AG04450 (cell line): Measurements from ENCODE around the gene ZNF8. TPM values are rescaled to one million over a fixed set of nuclear protein-coding genes. Genes with fewer than 3 reads are reported as not detected.

ENCODE experiments used
- CTCF ChIA-PET: fragments of 300-600, 350-600 bp; formaldehyde crosslinking; extraction: SDS; loops from one replicate; lab custom pipeline; 2022; ENCODE audit warnings: antibody characterized with exemption, inconsistent platforms; lab: Charles Lee
- POLR2A ChIA-PET: fragments of 350-600 bp; formaldehyde crosslinking; extraction: SDS; loops from one replicate; lab custom pipeline; 2021; ENCODE audit warnings: antibody characterized with exemption, inconsistent platforms; lab: Yijun Ruan, JAX
- DNase-seq: peaks from one replicate; pipeline ENCODE4 v3.0.0-alpha.2; 2011; ENCODE audit warnings: low read depth, low spot score
- H3K27ac ChIP-seq: one replicate; pipeline ENCODE4 v1.5.1; 2012; ENCODE audit warnings: low read depth, low read length, control low read depth
- H3K27me3 ChIP-seq: one replicate; pipeline ENCODE4 v1.6.0; 2012; ENCODE audit warnings: low read length; ENCODE audit not compliant: control insufficient read depth, insufficient read depth
- H3K4me3 ChIP-seq: 2 replicates; pipeline ENCODE4 v1.5.1; 2011; ENCODE audit warnings: mild to moderate bottlenecking, low read depth, low read length, control low read depth
- H3K9me3 ChIP-seq: 2 replicates; pipeline ENCODE4 v1.5.1; 2012; ENCODE audit warnings: low read length; ENCODE audit not compliant: control insufficient read depth, insufficient read depth
- polyA plus RNA-seq: library from polyadenylated mRNA; depleted of rRNA; stranded (reverse); fragments of >200 nt; gene quantifications from 2 replicates; pipeline ENCODE4 v1.2.3, GENCODE V29; 2011
- TF ChIP-seq, protein P1 (sequence below): IDR thresholded peaks from 2 replicates; pipeline ENCODE4 v1.5.1; 2011; ENCODE audit warnings: low read depth, low read length, control low read depth, inconsistent platforms

The ZNF8 gene
- polyA plus RNA-seq, 1 experiment, result 3.2 TPM

DNA sequence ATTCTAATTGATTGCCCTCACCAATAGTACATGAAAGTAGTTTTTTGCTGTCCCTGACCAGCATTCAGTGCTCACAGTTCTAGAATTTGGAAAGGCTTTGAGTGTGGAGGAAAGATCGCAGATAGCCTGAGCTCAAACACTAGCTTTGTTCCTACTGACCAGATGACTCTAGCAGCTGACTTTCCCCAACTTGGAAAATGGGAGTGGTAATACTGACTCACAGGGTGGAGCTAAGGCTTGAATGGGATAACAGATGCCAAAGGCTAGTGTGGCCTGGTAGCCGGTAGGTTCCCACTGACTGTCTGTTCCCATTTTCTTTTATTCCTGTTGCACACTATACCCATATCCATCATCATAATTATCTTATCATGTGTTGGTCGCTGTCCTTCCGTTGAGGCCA lies 51.7 kb downstream of the ZNF8 start:
- Histone ChIP-seq H3K27ac (no peak overlapping the region), H3K27me3 (no peaks in the 10 kb centered on the region), H3K9me3 (peaks cover 3% of the 10 kb centered on the region; the same call in 1 of the 2 replicates), H3K4me3 (no peak overlapping the region)
- ChIA-PET POLR2A (interaction anchor here (0.6 kb wide), 1 partner anchor 15 kb away, joined by 3 read pairs; no protein-coding TSS in a partner anchor), CTCF (interaction anchor here (0.6 to 1.1 kb wide), 2 partner anchors 13 to 24 kb away, joined by 3 to 4 read pairs; no protein-coding TSS in a partner anchor)
- no peak for DNase-seq
- TF ChIP-seq, protein P1, sequence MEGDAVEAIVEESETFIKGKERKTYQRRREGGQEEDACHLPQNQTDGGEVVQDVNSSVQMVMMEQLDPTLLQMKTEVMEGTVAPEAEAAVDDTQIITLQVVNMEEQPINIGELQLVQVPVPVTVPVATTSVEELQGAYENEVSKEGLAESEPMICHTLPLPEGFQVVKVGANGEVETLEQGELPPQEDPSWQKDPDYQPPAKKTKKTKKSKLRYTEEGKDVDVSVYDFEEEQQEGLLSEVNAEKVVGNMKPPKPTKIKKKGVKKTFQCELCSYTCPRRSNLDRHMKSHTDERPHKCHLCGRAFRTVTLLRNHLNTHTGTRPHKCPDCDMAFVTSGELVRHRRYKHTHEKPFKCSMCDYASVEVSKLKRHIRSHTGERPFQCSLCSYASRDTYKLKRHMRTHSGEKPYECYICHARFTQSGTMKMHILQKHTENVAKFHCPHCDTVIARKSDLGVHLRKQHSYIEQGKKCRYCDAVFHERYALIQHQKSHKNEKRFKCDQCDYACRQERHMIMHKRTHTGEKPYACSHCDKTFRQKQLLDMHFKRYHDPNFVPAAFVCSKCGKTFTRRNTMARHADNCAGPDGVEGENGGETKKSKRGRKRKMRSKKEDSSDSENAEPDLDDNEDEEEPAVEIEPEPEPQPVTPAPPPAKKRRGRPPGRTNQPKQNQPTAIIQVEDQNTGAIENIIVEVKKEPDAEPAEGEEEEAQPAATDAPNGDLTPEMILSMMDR, result no peak

DNA sequence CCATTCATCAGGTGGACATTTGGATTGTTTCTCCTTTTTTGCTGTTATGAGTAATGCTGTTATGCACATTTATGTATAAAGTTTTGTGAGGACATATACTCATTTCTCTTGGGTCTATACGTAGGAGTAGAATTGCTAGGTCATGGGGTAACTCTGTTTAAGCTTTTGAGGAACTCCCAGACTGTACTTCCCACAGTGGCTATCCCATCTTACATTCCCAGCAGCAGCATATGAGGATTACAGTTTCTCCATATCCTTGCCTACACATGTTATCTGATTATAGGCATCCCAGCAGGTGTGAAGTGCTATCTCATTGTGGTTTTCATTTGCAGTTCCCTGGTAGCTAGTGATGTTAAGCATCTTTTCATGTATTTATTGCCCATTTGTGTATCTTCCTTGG lies 53.9 kb downstream of the ZNF8 start:
- Histone ChIP-seq H3K27ac (no peak overlapping the region), H3K9me3 (peaks cover 3% of the 10 kb centered on the region; the same call in 1 of the 2 replicates), H3K27me3 (no peaks in the 10 kb centered on the region), H3K4me3 (no peak overlapping the region)
- ChIA-PET POLR2A (no interaction called here), CTCF (no interaction called here)
- TF ChIP-seq, protein P1, result no peak
- no peak for DNase-seq

DNA sequence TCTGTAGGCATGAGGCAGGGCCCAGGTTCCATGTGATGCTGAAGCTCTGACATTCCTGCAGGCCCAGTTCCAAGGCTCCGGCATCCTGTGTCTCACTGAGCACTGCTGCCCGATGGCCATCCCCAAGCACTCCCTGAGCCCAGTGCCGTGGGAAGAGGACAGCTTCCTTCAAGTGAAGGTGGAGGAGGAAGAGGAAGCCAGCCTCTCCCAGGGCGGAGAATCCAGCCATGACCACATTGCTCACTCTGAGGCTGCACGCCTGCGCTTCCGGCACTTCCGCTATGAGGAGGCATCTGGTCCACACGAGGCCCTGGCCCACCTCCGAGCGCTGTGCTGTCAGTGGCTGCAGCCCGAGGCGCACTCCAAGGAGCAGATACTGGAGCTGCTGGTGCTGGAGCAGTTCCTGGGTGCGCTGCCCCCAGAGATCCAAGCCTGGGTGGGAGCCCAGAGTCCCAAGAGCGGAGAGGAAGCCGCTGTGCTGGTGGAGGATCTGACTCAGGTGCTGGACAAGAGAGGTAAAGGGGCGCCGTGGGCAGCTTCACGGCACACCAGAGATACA lies 56.0 kb downstream of the ZNF8 start:
- POLR2A ChIA-PET, result no interaction called here
- CTCF ChIA-PET, result no interaction called here
- no peak for DNase-seq
- no peak overlapping the region for H3K4me3 ChIP-seq
- peaks cover 23% of the 10 kb centered on the region for H3K9me3 ChIP-seq
- no peak overlapping the region for H3K27ac ChIP-seq
- TF ChIP-seq, protein P1, result no peak
- H3K27me3 ChIP-seq, result no peaks in the 10 kb centered on the region

DNA sequence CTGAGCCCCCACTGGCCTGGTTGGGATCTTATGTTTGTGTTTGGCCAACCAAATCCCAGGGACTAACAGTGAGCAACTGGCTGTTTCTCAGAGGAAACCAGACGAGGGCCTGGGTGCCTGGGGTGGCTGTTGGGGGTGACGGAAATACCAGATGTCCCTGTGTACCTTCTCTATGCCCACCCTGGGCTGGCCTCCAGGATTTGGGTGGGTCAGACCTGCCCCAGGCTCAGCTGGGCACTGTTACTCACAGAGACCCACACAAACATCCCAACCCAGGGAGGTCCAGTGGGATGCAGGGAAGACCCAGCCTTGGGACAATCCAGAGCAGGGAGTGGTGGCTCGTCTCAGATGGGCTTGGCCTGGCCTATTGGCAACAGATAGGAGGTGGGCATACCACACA lies 56.9 kb downstream of the ZNF8 start:
- Histone ChIP-seq H3K9me3 (peaks cover 25% of the 10 kb centered on the region), H3K4me3 (no peak overlapping the region), H3K27ac (no peak overlapping the region), H3K27me3 (no peaks in the 10 kb centered on the region)
- TF ChIP-seq, protein P1, result no peak
- POLR2A ChIA-PET, result no interaction called here
- CTCF ChIA-PET, result no interaction called here
- no peak for DNase-seq

DNA sequence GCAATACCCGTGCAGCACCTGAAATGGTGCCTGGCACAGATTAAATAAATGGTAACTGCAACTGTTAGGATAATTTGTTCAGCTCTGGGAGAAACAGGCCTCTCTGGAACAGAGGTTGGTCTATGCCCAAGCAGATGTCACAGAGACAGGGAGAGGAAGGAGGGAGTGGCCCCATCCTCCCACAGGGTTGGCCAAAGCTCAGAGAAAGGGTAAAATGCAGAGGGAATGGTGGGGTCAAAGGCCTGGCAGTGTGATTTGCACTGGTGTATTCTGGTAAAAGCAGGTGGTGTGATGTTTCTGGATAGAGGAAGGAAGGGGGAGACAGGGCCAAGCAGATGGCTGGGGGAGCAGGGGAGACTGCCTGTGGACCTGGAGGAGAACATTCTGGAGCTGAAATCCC lies 57.5 kb downstream of the ZNF8 start:
- no peak for DNase-seq
- no peaks in the 10 kb centered on the region for H3K27me3 ChIP-seq
- ChIA-PET CTCF (no interaction called here), POLR2A (no interaction called here)
- peaks cover 25% of the 10 kb centered on the region for H3K9me3 ChIP-seq
- H3K4me3 ChIP-seq, result no peak overlapping the region
- TF ChIP-seq, protein P1, result no peak
- no peak overlapping the region for H3K27ac ChIP-seq
